ENCODE data around the gene CHMP4A. TPM values are rescaled to one million over a fixed set of nuclear protein-coding genes. Genes with fewer than 3 reads are reported as not detected.

CHMP4A gene
- total RNA-seq, 1 experiment from 2014 or later: 31.2 TPM

GRCh38 chr14:24207625-24208024, 5.7 kb downstream of the CHMP4A start:
- no peaks in the 10 kb centered on the region for H3K36me3 ChIP-seq (ENCODE audit: low read depth)

GRCh38 chr14:24207104-24207551, 6.2 kb downstream of the CHMP4A start:
- no peaks in the 10 kb centered on the region for H3F3A ChIP-seq (ENCODE audit: insufficient read depth, low read depth)
- H3K4me2 ChIP-seq: no peak overlapping the region
- no peaks in the 10 kb centered on the region for H3K36me3 ChIP-seq (ENCODE audit: low read depth)
- DNase-seq: no peak
- H3K27me3 ChIP-seq (ENCODE audit: insufficient read depth, low read depth): no peaks in the 10 kb centered on the region
- H2AFZ ChIP-seq: no peak overlapping the region
- POLR2A ChIA-PET (ENCODE audit: unreplicated experiment): no interaction called here
- peaks cover 9% of the 10 kb centered on the region for H3K79me2 ChIP-seq (ENCODE audit: low read depth)
- intact Hi-C loops (cut with micrococcal nuclease; ENCODE audit: unreplicated experiment): no loop called here
- no peak overlapping the region for H3K4me3 ChIP-seq
- no peaks in the 10 kb centered on the region for H4K20me1 ChIP-seq (ENCODE audit: insufficient read depth)
- H3K9me2 ChIP-seq (ENCODE audit: insufficient read depth): no peaks in the 10 kb centered on the region
- H3K9me3 ChIP-seq (ENCODE audit: insufficient read depth, low read depth): no peaks in the 10 kb centered on the region
- no peak overlapping the region for H3K27ac ChIP-seq
- H3K4me1 ChIP-seq (replicated peaks; ENCODE audit: insufficient read depth): no peaks in the 10 kb centered on the region
- no TSS peak for BruUV-seq (replicated peaks)
- CTCF ChIA-PET: no interaction called here
- TF ChIP-seq EZH2 (IDR thresholded peaks at IDR 0.05; ENCODE audit: low read depth): no peak
- TF ChIP-seq CTCF (conservative IDR thresholded peaks at IDR 0.05): no peak

More at GRCh38 chr14:24207625-24208024, 5.7 kb downstream of the CHMP4A start:
- H3K9me2 ChIP-seq (ENCODE audit: insufficient read depth): no peaks in the 10 kb centered on the region
- peaks cover 13% of the 10 kb centered on the region for H3K79me2 ChIP-seq (ENCODE audit: low read depth)
- H3K4me3 ChIP-seq: no peak overlapping the region
- intact Hi-C loops (cut with micrococcal nuclease; ENCODE audit: unreplicated experiment): no loop called here
- H2AFZ ChIP-seq: no peak overlapping the region
- H3K27me3 ChIP-seq (ENCODE audit: insufficient read depth, low read depth): no peaks in the 10 kb centered on the region
- no peak for DNase-seq
- no peaks in the 10 kb centered on the region for H3K4me1 ChIP-seq (replicated peaks; ENCODE audit: insufficient read depth)
- TF ChIP-seq EZH2 (IDR thresholded peaks at IDR 0.05; ENCODE audit: low read depth): no peak
- TF ChIP-seq CTCF (conservative IDR thresholded peaks at IDR 0.05): no peak
- H3K9me3 ChIP-seq (ENCODE audit: insufficient read depth, low read depth): no peaks in the 10 kb centered on the region
- no peak overlapping the region for H3K4me2 ChIP-seq
- no TSS peak for BruUV-seq (replicated peaks)
- ChIA-PET POLR2A (ENCODE audit: unreplicated experiment) (no interaction called here), CTCF (no interaction called here)
- H3K27ac ChIP-seq: no peak overlapping the region
- H4K20me1 ChIP-seq (ENCODE audit: insufficient read depth): no peaks in the 10 kb centered on the region
- peaks cover under 1% of the 10 kb centered on the region; the same call in 1 of the 2 replicates for H3F3A ChIP-seq (ENCODE audit: insufficient read depth, low read depth)

- no peak for TF ChIP-seq EZH2 (IDR thresholded peaks at IDR 0.05; ENCODE audit: low read depth)
- no peak for TF ChIP-seq CTCF (conservative IDR thresholded peaks at IDR 0.05)
- Histone ChIP-seq H3K36me3 (ENCODE audit: low read depth) (no peaks in the 10 kb centered on the region), H4K20me1 (ENCODE audit: insufficient read depth) (no peaks in the 10 kb centered on the region), H3F3A (ENCODE audit: insufficient read depth, low read depth) (no peaks in the 10 kb centered on the region), H3K4me1 (replicated peaks; ENCODE audit: insufficient read depth) (no peaks in the 10 kb centered on the region), H3K4me2 (no peak overlapping the region), H3K27ac (no peak overlapping the region), H3K9me3 (ENCODE audit: insufficient read depth, low read depth) (no peaks in the 10 kb centered on the region; the same call in 1 of the 2 replicates), H2AFZ (no peak overlapping the region), H3K4me3 (no peak overlapping the region), H3K27me3 (ENCODE audit: insufficient read depth, low read depth) (no peaks in the 10 kb centered on the region), H3K9me2 (ENCODE audit: insufficient read depth) (no peaks in the 10 kb centered on the region), H3K79me2 (ENCODE audit: low read depth) (peaks cover 3% of the 10 kb centered on the region)
- ChIA-PET POLR2A (ENCODE audit: unreplicated experiment) (interaction anchor here (0.6 kb wide), 1 partner anchor 98 kb away, joined by 3 read pairs; no protein-coding TSS in a partner anchor), CTCF (no interaction called here)
- no peak for DNase-seq
- no TSS peak for BruUV-seq (replicated peaks)
- intact Hi-C loops (cut with micrococcal nuclease; ENCODE audit: unreplicated experiment): no loop called here
These were observed 6.8 kb downstream of the CHMP4A start for GRCh38 chr14:24206260-24207103.
